H1 (cell line): ENCODE measurements around the gene ZNF423. TPM values are rescaled to one million over a fixed set of nuclear protein-coding genes. Genes with fewer than 3 reads are reported as not detected.

Source experiments
- CTCF ChIA-PET: fragments of 300-600 bp; sonication (Branson Sonifier 250); formaldehyde crosslinking; loops from one replicate; lab custom pipeline; 2021; ENCODE audit not compliant: partially characterized antibody; lab: Charles Lee
- POLR2A ChIA-PET: fragments of 300-600 bp; sonication (Branson Sonifier 250); formaldehyde crosslinking; loops from one replicate; lab custom pipeline; 2021; ENCODE audit warnings: inconsistent platforms; ENCODE audit not compliant: partially characterized antibody; lab: Charles Lee
- DNase-seq, 2 experiments: peaks; one replicate each; pipeline versions ENCODE4 v3.0.0 to v3.0.0-alpha.2; 2010 to 2022; ENCODE audit warnings: low spot score in 2 of 2, low read depth in 1 of 2, mixed read lengths in 1 of 2
- FAIRE-seq: peaks from 2 replicates; lab custom pipeline; 2011; peaks lifted over from hg19 to GRCh38; lab: Jason Lieb, UNC
- H2AFZ ChIP-seq: 2 replicates; pipeline ENCODE4 v1.8.1; 2012; ENCODE audit warnings: low read length, inconsistent platforms
- H2AK5ac ChIP-seq: 2 replicates; pipeline ENCODE4 v1.6.1; 2013; ENCODE audit warnings: low read depth, low read length
- H2BK120ac ChIP-seq: replicated peaks from 2 replicates; pipeline ENCODE3; 2013; ENCODE audit warnings: low read depth, low read length, inconsistent platforms
- H2BK12ac ChIP-seq: 2 replicates; pipeline ENCODE4 v1.6.1; 2013; ENCODE audit warnings: low read depth, low read length
- H2BK15ac ChIP-seq: 2 replicates; pipeline ENCODE4 v1.6.1; 2013; ENCODE audit warnings: low read length
- H2BK20ac ChIP-seq: 2 replicates; pipeline ENCODE4 v1.6.1; 2013; ENCODE audit warnings: low read length
- H2BK5ac ChIP-seq: 2 replicates; pipeline ENCODE4 v1.6.1; 2013; ENCODE audit warnings: low read depth, low read length
- H3K14ac ChIP-seq: 2 replicates; pipeline ENCODE4 v1.6.1; 2013; ENCODE audit warnings: inconsistent platforms; ENCODE audit not compliant: insufficient read length
- H3K18ac ChIP-seq: 2 replicates; pipeline ENCODE4 v1.6.1; 2013; ENCODE audit warnings: low read length; ENCODE audit errors: extremely low read depth
- H3K23ac ChIP-seq: 2 replicates; pipeline ENCODE4 v1.6.1; 2013; ENCODE audit warnings: inconsistent platforms; ENCODE audit not compliant: insufficient read length
- H3K23me2 ChIP-seq: 2 replicates; pipeline ENCODE4 v1.6.1; 2013; ENCODE audit warnings: low read depth, low read length
- H3K27ac ChIP-seq: 2 replicates; pipeline ENCODE4 v1.6.1; 2011; ENCODE audit warnings: low read depth, low read length, inconsistent platforms
- H3K27me3 ChIP-seq, 4 experiments: replicated peaks in 1 of 4; 1 replicate in 1 of 4; 2 replicates in 3 of 4; pipeline versions ENCODE4 v1.6.1 to v1.8.1; 2011 to 2013; ENCODE audit warnings: low read length in 3 of 4, mild to moderate bottlenecking in 3 of 4, inconsistent platforms in 2 of 4, mixed read lengths in 2 of 4, moderate library complexity in 1 of 4; ENCODE audit not compliant: control insufficient read depth in 3 of 4, insufficient read depth in 3 of 4; ENCODE audit errors: extremely low read depth in 1 of 4
- H3K36me3 ChIP-seq, 4 experiments: 2 replicates each; pipeline versions ENCODE4 v1.6.1 to v1.8.1; 2011 to 2013; ENCODE audit warnings: mild to moderate bottlenecking in 4 of 4, low read length in 3 of 4, moderate library complexity in 2 of 4, control low read depth in 1 of 4, inconsistent platforms in 1 of 4; ENCODE audit not compliant: insufficient read depth in 4 of 4, control insufficient read depth in 2 of 4
- H3K4ac ChIP-seq: replicated peaks from 2 replicates; pipeline ENCODE3; 2013; ENCODE audit warnings: low read length, low read depth, mixed read lengths, inconsistent platforms; ENCODE audit not compliant: insufficient read length
- H3K4me1 ChIP-seq, 4 experiments: replicated peaks in 1 of 4; 1 replicate in 1 of 4; 2 replicates in 3 of 4; pipeline versions ENCODE4 v1.6.1 to v1.8.1; 2011 to 2013; ENCODE audit warnings: low read length in 3 of 4, inconsistent platforms in 2 of 4, mixed read lengths in 1 of 4; ENCODE audit not compliant: insufficient read depth in 4 of 4, control insufficient read depth in 3 of 4
- H3K4me2 ChIP-seq, 2 experiments: 2 replicates each; pipeline versions ENCODE4 v1.6.1 to v1.8.1; 2011 to 2013; ENCODE audit warnings: low read depth in 2 of 2, low read length in 2 of 2, control low read depth in 1 of 2, inconsistent platforms in 1 of 2, mild to moderate bottlenecking in 1 of 2; ENCODE audit not compliant: insufficient read depth in 1 of 2
- H3K4me3 ChIP-seq, 4 experiments: fragments of 200-600, 300-600 bp in 1 of 4; sonication (generic), shearing (Covaris generic), sonication (Bioruptor Twin) in 1 of 4; 2 replicates each; pipeline versions ENCODE4 v1.5.1 to v1.8.1; 2011 to 2016; ENCODE audit warnings: low read length in 4 of 4, low read depth in 3 of 4, control low read depth in 2 of 4, inconsistent platforms in 2 of 4, mild to moderate bottlenecking in 2 of 4, mixed read lengths in 1 of 4, moderate library complexity in 1 of 4; ENCODE audit not compliant: insufficient read depth in 2 of 4; ENCODE audit errors: extremely low read depth in 1 of 4
- H3K56ac ChIP-seq: replicated peaks from 2 replicates; pipeline ENCODE3; 2013; ENCODE audit warnings: low read depth, mild to moderate bottlenecking, mixed read lengths, low read length, inconsistent platforms; ENCODE audit not compliant: insufficient read length
- H3K79me1 ChIP-seq: 2 replicates; pipeline ENCODE4 v1.6.1; 2013; ENCODE audit warnings: low read depth, low read length, control low read depth
- H3K79me2 ChIP-seq, 2 experiments: 2 replicates each; pipeline versions ENCODE4 v1.6.1 to v1.8.1; 2012 to 2013; ENCODE audit warnings: low read length in 2 of 2, mild to moderate bottlenecking in 2 of 2, inconsistent platforms in 1 of 2; ENCODE audit not compliant: insufficient read depth in 2 of 2, control insufficient read depth in 1 of 2
- H3K9ac ChIP-seq, 4 experiments: replicated peaks in 1 of 4; 1 replicate in 1 of 4; 2 replicates in 3 of 4; pipeline versions ENCODE4 v1.6.1 to v1.8.1; 2011 to 2013; ENCODE audit warnings: low read depth in 3 of 4, low read length in 3 of 4, control low read depth in 2 of 4, mild to moderate bottlenecking in 2 of 4, moderate library complexity in 2 of 4, inconsistent platforms in 1 of 4; ENCODE audit errors: extremely low read depth in 1 of 4
- H3K9me3 ChIP-seq, 2 experiments: 2 replicates each; pipeline versions ENCODE4 v1.6.1 to v1.8.1; 2012 to 2013; ENCODE audit warnings: mild to moderate bottlenecking in 2 of 2, moderate library complexity in 2 of 2, control low read depth in 1 of 2, inconsistent platforms in 1 of 2, low read depth in 1 of 2, low read length in 1 of 2, mixed read lengths in 1 of 2; ENCODE audit not compliant: insufficient read depth in 2 of 2
- H4K20me1 ChIP-seq, 2 experiments: replicated peaks in 1 of 2; 2 replicates each; pipeline versions ENCODE3 to v1.8.1; 2011 to 2013; ENCODE audit warnings: inconsistent platforms in 2 of 2, low read length in 2 of 2, mild to moderate bottlenecking in 1 of 2; ENCODE audit not compliant: insufficient read depth in 2 of 2, control insufficient read depth in 1 of 2
- H4K5ac ChIP-seq: 2 replicates; pipeline ENCODE4 v1.6.1; 2013; ENCODE audit warnings: low read length, low read depth, mixed read lengths, inconsistent platforms; ENCODE audit not compliant: insufficient read length
- H4K8ac ChIP-seq: 2 replicates; pipeline ENCODE4 v1.8.0; 2013; ENCODE audit warnings: mild to moderate bottlenecking, moderate library complexity, low read length, inconsistent platforms; ENCODE audit not compliant: insufficient read depth; ENCODE audit errors: extremely low read depth
- H4K91ac ChIP-seq: replicated peaks from 2 replicates; pipeline ENCODE3; 2013; ENCODE audit warnings: low read length, mixed read lengths, inconsistent platforms; ENCODE audit not compliant: insufficient read length
- BRCA1 ChIP-seq: IDR thresholded peaks from 2 replicates; pipeline ENCODE4 v1.6.1; 2012; ENCODE audit warnings: low read depth, low read length, improper control_type of control experiment
- GTF2F1 ChIP-seq: IDR thresholded peaks from 2 replicates; pipeline ENCODE4 v1.6.1; 2012; ENCODE audit warnings: low read depth, low read length, improper control_type of control experiment, borderline replicate concordance
- HDAC2 ChIP-seq, 2 experiments: fragments of 300-600 bp in 1 of 2; sonication (generic) in 1 of 2; IDR thresholded peaks; 2 replicates each; pipeline ENCODE4 v1.6.1; 2011 to 2012; ENCODE audit warnings: low read depth in 2 of 2, low read length in 2 of 2, mild to moderate bottlenecking in 2 of 2, moderate library complexity in 2 of 2, borderline replicate concordance in 1 of 2, inconsistent platforms in 1 of 2
- MAFK ChIP-seq: IDR thresholded peaks from 2 replicates; pipeline ENCODE4 v1.6.1; 2012; ENCODE audit warnings: low read depth, mild to moderate bottlenecking, improper control_type of control experiment, low read length
- NANOG ChIP-seq: IDR thresholded peaks from 2 replicates; pipeline ENCODE4 v1.6.1; 2011; ENCODE audit warnings: low read length, low read depth, mild to moderate bottlenecking, inconsistent platforms; ENCODE audit not compliant: insufficient read depth, poor library complexity, severe bottlenecking
- POU5F1 ChIP-seq: IDR thresholded peaks from 2 replicates; pipeline ENCODE4 v1.6.1; 2011; ENCODE audit warnings: low read depth, mild to moderate bottlenecking, low read length, moderate library complexity
- SIN3A ChIP-seq, 2 experiments: IDR thresholded peaks in 1 of 2; conservative IDR thresholded peaks in 1 of 2; 2 replicates each; pipeline ENCODE4 v1.6.1; 2011 to 2012; ENCODE audit warnings: low read length in 2 of 2, improper control_type of control experiment in 1 of 2, low read depth in 1 of 2, mild to moderate bottlenecking in 1 of 2
- SIX5 ChIP-seq: IDR thresholded peaks from 2 replicates; pipeline ENCODE4 v1.6.1; 2011; ENCODE audit warnings: mild to moderate bottlenecking, low read depth, low read length
- USF2 ChIP-seq: IDR thresholded peaks from 2 replicates; pipeline ENCODE4 v1.6.1; 2011; ENCODE audit warnings: low read length, improper control_type of control experiment
- WGBS, 2 experiments: shearing (Covaris generic) in 1 of 2; methylation state at CpG; one replicate each; pipeline versions ENCODE4 v1.1.6 to v1.1.7; 2013 to 2015; ENCODE audit warnings: low lambda C conversion rate in 2 of 2, mixed read lengths in 2 of 2, inconsistent platforms in 1 of 2, low coverage in 1 of 2, missing lambda C conversion rate in 1 of 2; ENCODE audit not compliant: insufficient replicate concordance in 2 of 2, insufficient coverage in 1 of 2, insufficient read length in 1 of 2; ENCODE audit errors: extremely low coverage in 1 of 2, missing lambda C conversion rate in 1 of 2; 5-methylcytosine and 5-hydroxymethylcytosine counted together
- polyA plus RNA-seq, 7 experiments: library from polyadenylated mRNA; depleted of rRNA in 3 of 7; stranded (reverse) in 5 of 7; unstranded in 2 of 7; fragments of >200 nt in 5 of 7; fragments of 200-250 nt in 2 of 7; gene quantifications; 1 replicate in 5 of 7; 2 replicates in 1 of 7; 4 replicates in 1 of 7; pipeline versions ENCODE4 v1.2.1 to v1.2.3, GENCODE V29; 2011 to 2013; ENCODE audit warnings: missing spikeins in 2 of 7, mixed read lengths in 2 of 7
- total RNA-seq: library from RNA; stranded (reverse); fragmentation: NEBNext Ultra II Directional; extraction: Animal tissue kit (Norgen Biotek cat#: 25700); gene quantifications from 2 replicates; pipeline ENCODE4 v1.2.1, GENCODE V29; 2021

ZNF423 gene
- total and polyA plus RNA-seq, 2 of the 8 experiments (the other 6 are each of a cell fraction or from before 2014, with no cell fraction given): 38.2 to 52.3 TPM

DNA sequence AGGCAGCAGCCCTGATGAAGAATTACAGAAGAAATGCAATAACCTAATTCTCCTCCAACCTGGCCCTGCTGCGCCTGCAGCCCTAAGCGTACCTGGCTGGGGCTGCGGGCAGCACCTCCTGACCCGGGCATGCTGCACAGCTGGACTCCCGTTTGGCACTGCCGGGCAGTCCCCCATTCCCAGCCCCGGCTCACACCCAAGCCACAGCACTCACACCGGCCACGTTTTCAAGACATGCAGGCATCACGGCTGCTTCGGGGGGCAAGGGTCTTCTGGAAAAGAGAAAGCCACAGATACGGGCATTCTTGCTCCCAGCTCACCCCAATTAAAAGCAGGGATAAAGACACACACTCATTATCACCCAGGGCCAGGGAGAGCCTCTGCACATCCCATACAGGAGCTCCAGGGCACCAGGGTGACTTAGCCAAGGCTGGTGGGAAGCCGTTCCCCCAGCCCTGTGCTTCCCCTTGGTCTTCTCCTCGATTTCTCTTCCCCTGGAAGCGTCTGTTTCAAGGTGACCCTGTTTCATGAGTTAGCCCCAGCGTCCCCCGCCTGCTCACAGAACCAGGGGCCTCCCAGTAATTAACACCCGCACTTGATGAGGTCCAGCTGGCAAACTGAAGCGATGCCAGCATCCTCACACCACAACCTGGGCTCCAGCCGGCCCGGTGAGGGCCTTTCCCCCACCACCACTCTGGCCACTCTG lies 265.6 kb downstream of the ZNF423 start:
- H3K56ac ChIP-seq: no peak overlapping the region
- peaks cover 4 to 43% (median 17%) of the 10 kb centered on the region in 4 experiments for H3K4me1 ChIP-seq
- H2AFZ ChIP-seq: no peak overlapping the region
- 0 out of 2 replicates have a peak overlapping the region, but pooled peaks have one; percentile 15 for H3K27ac ChIP-seq
- H3K23me2 ChIP-seq: peaks cover 2% of the 10 kb centered on the region; the same call in 1 of the 2 replicates
- FAIRE-seq (no peak), DNase-seq (peak in 1 of 2 experiments; percentile 42)
- H3K4me2 ChIP-seq: no peak overlapping the region
- H3K36me3 ChIP-seq: no peaks in the 10 kb centered on the region
- no peaks in the 10 kb centered on the region for H3K9me3 ChIP-seq
- peaks cover 0 to 12% of the 10 kb centered on the region in 2 experiments; a peak in 1 of 4 replicates for H3K79me2 ChIP-seq
- H2BK120ac ChIP-seq: no peak overlapping the region
- 88% methylated on average over 21 of the region's 21 CpGs; no CpG with 5 or more reads in 1 of the 2 experiments for WGBS, 2 experiments
- no peak overlapping the region for H3K4me3 ChIP-seq
- ChIA-PET CTCF (interaction anchor here (0.5 to 5.5 kb wide), 9 partner anchors 11 to 257 kb away, joined by 3 to 46 read pairs (median 3); no protein-coding TSS in a partner anchor), POLR2A (no interaction called here)
- peak overlapping the region; percentile 62; the same call in 1 of the 2 replicates for H2BK20ac ChIP-seq
- H2BK12ac ChIP-seq: no peak overlapping the region
- no peaks in the 10 kb centered on the region for H3K27me3 ChIP-seq
- peaks cover 2% of the 10 kb centered on the region; the same call in 1 of the 2 replicates for H3K79me1 ChIP-seq
- peak overlapping the region; percentile 29 for H4K91ac ChIP-seq
- peak overlapping the region; percentile 21; the same call in 1 of the 2 replicates for H3K18ac ChIP-seq
- H2BK5ac ChIP-seq: no peak overlapping the region
- H4K5ac ChIP-seq: no peak overlapping the region
- no peak overlapping the region for H3K9ac ChIP-seq
- H3K14ac ChIP-seq: no peak overlapping the region
- H4K8ac ChIP-seq: no peak overlapping the region; the same call in 1 of the 2 replicates
- H3K4ac ChIP-seq: no peak overlapping the region
- no peaks in the 10 kb centered on the region for H4K20me1 ChIP-seq
- 0 out of 2 replicates have a peak overlapping the region, but pooled peaks have one; percentile 46 for H2BK15ac ChIP-seq
- H2AK5ac ChIP-seq: no peak overlapping the region
- H3K23ac ChIP-seq: no peak overlapping the region
- TF ChIP-seq POU5F1 (no peak), GTF2F1 (no peak), BRCA1 (no peak), USF2 (no peak), SIX5 (no peak), HDAC2 (IDR thresholded peaks at IDR 0.05; ENCODE audit: borderline replicate concordance in 1 of 2, low read depth in 2 of 2, low read length in 2 of 2) (no peak), SIN3A (conservative IDR thresholded peaks at IDR 0.05 in 1 of 2, IDR thresholded peaks at IDR 0.05 in 1 of 2; ENCODE audit: low read depth in 1 of 2, low read length in 2 of 2) (no peak), NANOG (no peak), MAFK (no peak)
